Heart left ventricle (tissue), 16 donors: ENCODE results near the gene VAPB. TPM values are rescaled to one million over a fixed set of nuclear protein-coding genes. Genes with fewer than 3 reads are reported as not detected.

ENCODE experiments used
- ATAC-seq, 4 donors: fragments of 200-7000 bp; cut with Tn5 transposase; one replicate each; pipeline ENCODE4 v1.9.1; 2020 to 2022; ENCODE audit warnings: moderate library complexity in 4 of 4, mild to moderate bottlenecking in 3 of 4, moderate number of reproducible peaks in 1 of 4
- DNase-seq, 5 donors: peaks; one replicate each; pipeline ENCODE4 v3.0.0-alpha.2; 2020
- H3K27ac ChIP-seq, 12 donors: fragments of 200-600 bp; sonication (generic) in 4 of 12; one replicate each; pipeline versions ENCODE4 v1.5.0 to v1.8.0; 2016 to 2022; ENCODE audit warnings: mild to moderate bottlenecking in 2 of 12
- H3K27me3 ChIP-seq, 9 donors: fragments of 200-600 bp; sonication (generic) in 2 of 9; one replicate each; pipeline versions ENCODE4 v1.5.1 to v1.8.0; 2016 to 2022; ENCODE audit warnings: mild to moderate bottlenecking in 3 of 9
- H3K36me3 ChIP-seq, 9 donors: fragments of 200-600 bp; sonication (generic) in 2 of 9; one replicate each; pipeline versions ENCODE4 v1.5.0 to v1.8.0; 2018 to 2022; ENCODE audit warnings: mild to moderate bottlenecking in 2 of 9
- H3K4me1 ChIP-seq, 12 donors: fragments of 200-600 bp; sonication (generic) in 4 of 12; one replicate each; pipeline versions ENCODE4 v1.5.0 to v1.8.0; 2016 to 2022; ENCODE audit warnings: mild to moderate bottlenecking in 3 of 12
- H3K4me3 ChIP-seq, 12 donors: fragments of 200-600 bp; sonication (generic) in 4 of 12; one replicate each; pipeline versions ENCODE4 v1.5.0 to v1.8.0; 2017 to 2022; ENCODE audit warnings: mild to moderate bottlenecking in 9 of 12, moderate library complexity in 4 of 12
- H3K9me3 ChIP-seq, 12 donors: fragments of 200-600 bp; sonication (generic) in 4 of 12; one replicate each; pipeline versions ENCODE4 v1.5.0 to v1.8.0; 2016 to 2022; ENCODE audit warnings: mild to moderate bottlenecking in 1 of 12
- CTCF ChIP-seq, 12 donors: fragments of 200-600 bp; sonication (generic) in 4 of 12; IDR thresholded peaks; one replicate each; pipeline versions ENCODE4 v1.5.0 to v1.8.0; 2018 to 2022; ENCODE audit warnings: antibody characterized with exemption in 12 of 12, mild to moderate bottlenecking in 5 of 12
- POLR2A ChIP-seq, 2 donors: fragments of 450-650 bp; IDR thresholded peaks; one replicate each; pipeline ENCODE4 v1.6.1; 2017; ENCODE audit warnings: antibody characterized with exemption in 2 of 2, mild to moderate bottlenecking in 2 of 2, moderate library complexity in 2 of 2
- WGBS, 4 donors: extraction: QIAGEN DNeasy Blood & Tissue Kit in 2 of 4; methylation state at CpG; one replicate each; pipeline versions ENCODE4 v1.1.5 to v1.1.7; 2013 to 2018; 5-methylcytosine and 5-hydroxymethylcytosine counted together
- intact Hi-C, 10 donors: fragments of 100-400 bp; cut with DNase I; formaldehyde crosslinking; loops; one replicate each; pipeline versions ENCODE4 v1.11.1 to v1.14.2; 2022
- polyA plus RNA-seq, 2 donors: library from polyadenylated mRNA; stranded (reverse); fragments of 200-250 nt; gene quantifications; one replicate each; pipeline ENCODE4 v1.2.3, GENCODE V29; 2013
- total RNA-seq, 9 donors: library from RNA; depleted of rRNA in 2 of 9; stranded (reverse); fragments of >200 nt in 2 of 9; fragmentation: NEBNext Ultra II Directional in 3 of 9; extraction: Animal tissue kit (Norgen Biotek cat#: 25700) in 3 of 9; gene quantifications; one replicate each; pipeline versions ENCODE4 v1.1.0 to v1.2.4, GENCODE V29; 2016 to 2023
- donor health status: ischemic (EF 13 %, LVEDD 7.1; RV severe dilation, severe dysfunction).
- donor health status: healthy with polysubstance abuse.
- donor health status: DM: no; HTN: yes; CAD: no.
- donor health status: DM: no; HTN: no; CAD: no.
- donor health status: ischemic (EF 25% LVEDD 6.9; RV normal size, moderate dysfunction).
- donor health status: ischemic (EF 25% LVEDD 5.7; RV mildly dilated, moderate dysfunction).
- donor health status: healthy.
- donor health status: DM: yes; HTN: yes; CAD: no.
- donor health status: ischemic (EF 35%, LVEDD 5.7; RV mildly dilated, moderate dysfunction).
- donor health status: nonischemic (EF 11% LVEDD 7.7; RV severe dilation, severe dysfunction).
- donor health status: DM: yes; HTN: yes; CAD: no.
- donor health status: PGD.
- donor health status: ischemic (EF 29% LVEDD 5.4; RV normal size, mild dysfunction).
- donor health status: nonischemic (EF 23%, LVEDD 6.1; RV moderate dilation, normal function).

Gene VAPB
- total and polyA plus RNA-seq, 11 donors = 25.7 to 76.1 (median 62.7) TPM

- H3K27me3 ChIP-seq = no peaks in the 10 kb centered on the region
- no peak overlapping the region for H3K27ac ChIP-seq
- no peak for TF ChIP-seq CTCF (IDR thresholded peaks at IDR 0.05)
- TF ChIP-seq POLR2A (IDR thresholded peaks at IDR 0.05) = no peak
- H3K4me1 ChIP-seq = peaks cover 0 to 15% (median 7%) of the 10 kb centered on the region in 12 donors
- H3K36me3 ChIP-seq = peaks cover 0 to 80% (median 50%) of the 10 kb centered on the region in 9 donors
- no peak for DNase-seq
- peak in 1 of 4 donors; percentile 49 for ATAC-seq
- no peak overlapping the region for H3K4me3 ChIP-seq
- intact Hi-C loops = loop anchor here in 7 of 10 donors (5.0 to 10.0 kb wide), 4 partner anchors 50 to 208 kb away; no protein-coding TSS in a partner anchor
- WGBS, 4 donors = 78 to 88% (median 83%) methylated on average over 5 of the region's 5 CpGs
- no peaks in the 10 kb centered on the region for H3K9me3 ChIP-seq
These were observed 55.8 kb downstream of the VAPB start for GRCh38 chr20:58444746-58445255.

GRCh38 chr20:58446264-58446959 is 57.4 kb downstream of the VAPB start:
- Histone ChIP-seq H3K4me1 (peaks cover 0 to 5% (median 0%) of the 10 kb centered on the region in 12 donors), H3K27ac (no peak overlapping the region), H3K9me3 (no peaks in the 10 kb centered on the region), H3K4me3 (no peak overlapping the region), H3K27me3 (no peaks in the 10 kb centered on the region), H3K36me3 (peaks cover 0 to 77% (median 56%) of the 10 kb centered on the region in 9 donors)
- intact Hi-C loops = loop anchor here in 9 of 10 donors (2.0 to 10.0 kb wide), 5 partner anchors 52 to 210 kb away; no protein-coding TSS in a partner anchor
- TF ChIP-seq CTCF (IDR thresholded peaks at IDR 0.05) (no peak), POLR2A (IDR thresholded peaks at IDR 0.05) (no peak)
- DNase-seq = no peak
- 76 to 84% (median 81%) methylated on average over 6 of the region's 6 CpGs for WGBS, 4 donors
- no peak for ATAC-seq

GRCh38 chr20:58446960-58447265 is 57.9 kb downstream of the VAPB start:
- peaks cover 0 to 5% (median 0%) of the 10 kb centered on the region in 12 donors for H3K4me1 ChIP-seq
- WGBS, 4 donors = 82 to 88% (median 87%) methylated on average over 7 of the region's 7 CpGs
- intact Hi-C loops = loop anchor here (1.0 to 10.0 kb wide), 6 partner anchors 52 to 210 kb away; no protein-coding TSS in a partner anchor
- no peaks in the 10 kb centered on the region for H3K27me3 ChIP-seq
- TF ChIP-seq CTCF (IDR thresholded peaks at IDR 0.05) = no peak
- TF ChIP-seq POLR2A (IDR thresholded peaks at IDR 0.05) = no peak
- ATAC-seq = no peak
- H3K36me3 ChIP-seq = peaks cover 0 to 73% (median 55%) of the 10 kb centered on the region in 9 donors
- DNase-seq = no peak
- no peaks in the 10 kb centered on the region for H3K9me3 ChIP-seq
- H3K27ac ChIP-seq = no peak overlapping the region
- no peak overlapping the region for H3K4me3 ChIP-seq
